Gastrocnemius medialis (tissue), 4 donors: ENCODE measurements around the gene HDAC7.

Experiments
- POLR2A ChIP-seq, 2 donors: fragments of 450-650 bp; IDR thresholded peaks; one replicate each; pipeline ENCODE4 v1.6.1; 2017; ENCODE audit warnings: antibody characterized with exemption in 2 of 2, mild to moderate bottlenecking in 2 of 2, moderate library complexity in 2 of 2
- TF ChIP-seq, protein P1 (sequence below), 5 experiments: fragments of 450-650 bp in 3 of 5; fragments of 200-600 bp in 2 of 5; sonication (generic) in 2 of 5; IDR thresholded peaks in 4 of 5; conservative IDR thresholded peaks in 1 of 5; 1 replicate in 4 of 5; 2 replicates in 1 of 5; pipeline ENCODE4 v1.5.1; 2016 to 2019; ENCODE audit warnings: antibody characterized with exemption in 5 of 5, mild to moderate bottlenecking in 3 of 5, moderate library complexity in 3 of 5

- TF ChIP-seq, protein P1, sequence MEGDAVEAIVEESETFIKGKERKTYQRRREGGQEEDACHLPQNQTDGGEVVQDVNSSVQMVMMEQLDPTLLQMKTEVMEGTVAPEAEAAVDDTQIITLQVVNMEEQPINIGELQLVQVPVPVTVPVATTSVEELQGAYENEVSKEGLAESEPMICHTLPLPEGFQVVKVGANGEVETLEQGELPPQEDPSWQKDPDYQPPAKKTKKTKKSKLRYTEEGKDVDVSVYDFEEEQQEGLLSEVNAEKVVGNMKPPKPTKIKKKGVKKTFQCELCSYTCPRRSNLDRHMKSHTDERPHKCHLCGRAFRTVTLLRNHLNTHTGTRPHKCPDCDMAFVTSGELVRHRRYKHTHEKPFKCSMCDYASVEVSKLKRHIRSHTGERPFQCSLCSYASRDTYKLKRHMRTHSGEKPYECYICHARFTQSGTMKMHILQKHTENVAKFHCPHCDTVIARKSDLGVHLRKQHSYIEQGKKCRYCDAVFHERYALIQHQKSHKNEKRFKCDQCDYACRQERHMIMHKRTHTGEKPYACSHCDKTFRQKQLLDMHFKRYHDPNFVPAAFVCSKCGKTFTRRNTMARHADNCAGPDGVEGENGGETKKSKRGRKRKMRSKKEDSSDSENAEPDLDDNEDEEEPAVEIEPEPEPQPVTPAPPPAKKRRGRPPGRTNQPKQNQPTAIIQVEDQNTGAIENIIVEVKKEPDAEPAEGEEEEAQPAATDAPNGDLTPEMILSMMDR (IDR thresholded peaks at IDR 0.05 in 4 of 5, conservative IDR thresholded peaks at IDR 0.05 in 1 of 5), result no peak
- peak in 1 of 2 donors; percentile 20 for TF ChIP-seq POLR2A (IDR thresholded peaks at IDR 0.05)
Observed at GRCh38 chr12:47811581-47812484, 7.9 kb downstream of the HDAC7 start.
